IMR-90 (cell line): ENCODE measurements around the gene COL25A1. TPM values are rescaled to one million over a fixed set of nuclear protein-coding genes. Genes with fewer than 3 reads are reported as not detected.

Experiments
- ATAC-seq: fragments of 200-7000 bp; cut with Tn5 transposase; 2 replicates; pipeline ENCODE4 v1.9.1; 2020; ENCODE audit warnings: low read depth, mild to moderate bottlenecking, moderate library complexity
- BruUV-seq: library from RNA; stranded (reverse); fragments of 400-500 nt; replicated peaks from 2 replicates; lab custom pipeline; 2021; lab: Mats Ljungman, UMichigan
- CTCF ChIA-PET: fragments of 300-600 bp; formaldehyde crosslinking; extraction: SDS; loops from one replicate; lab custom pipeline; 2021; ENCODE audit warnings: antibody characterized with exemption; lab: Yijun Ruan, JAX
- POLR2A ChIA-PET: fragments of 300-600 bp; sonication (Branson Sonifier 250); formaldehyde crosslinking; loops from one replicate; lab custom pipeline; 2022; ENCODE audit warnings: antibody characterized with exemption; ENCODE audit not compliant: unreplicated experiment; lab: Charles Lee
- DNase-seq: peaks from one replicate; pipeline ENCODE4 v3.0.0; 2013
- H2AFZ ChIP-seq: replicated peaks from 2 replicates; pipeline ENCODE3; 2013; ENCODE audit warnings: low read length, mild to moderate bottlenecking; ENCODE audit not compliant: poor library complexity
- H2AK5ac ChIP-seq: 2 replicates; pipeline ENCODE4 v1.6.1; 2013; ENCODE audit warnings: low read depth, low read length, inconsistent platforms
- H2AK9ac ChIP-seq: replicated peaks from 2 replicates; pipeline ENCODE3; 2013; ENCODE audit warnings: mild to moderate bottlenecking, low read depth, low read length, moderate library complexity; ENCODE audit not compliant: poor library complexity
- H2BK120ac ChIP-seq: 2 replicates; pipeline ENCODE4 v1.6.1; 2013; ENCODE audit warnings: low read depth, low read length, inconsistent platforms
- H2BK15ac ChIP-seq: 3 replicates; pipeline ENCODE4 v1.6.1; 2013; ENCODE audit warnings: low read depth, low read length, inconsistent platforms
- H2BK20ac ChIP-seq: 2 replicates; pipeline ENCODE4 v1.6.1; 2013; ENCODE audit warnings: low read depth, mild to moderate bottlenecking, inconsistent platforms, low read length, moderate library complexity
- H2BK5ac ChIP-seq: 2 replicates; pipeline ENCODE4 v1.6.1; 2013; ENCODE audit warnings: mild to moderate bottlenecking, low read depth, low read length, inconsistent platforms; ENCODE audit not compliant: poor library complexity, severe bottlenecking
- H3K14ac ChIP-seq: replicated peaks from 2 replicates; pipeline ENCODE4 v1.6.1; 2013; ENCODE audit warnings: low read depth, low read length, inconsistent platforms
- H3K18ac ChIP-seq: 2 replicates; pipeline ENCODE4 v1.6.1; 2013; ENCODE audit warnings: low read depth, low read length, control low read depth
- H3K23ac ChIP-seq: 2 replicates; pipeline ENCODE4 v1.6.1; 2013; ENCODE audit warnings: low read depth, low read length, inconsistent platforms
- H3K27ac ChIP-seq: 2 replicates; pipeline ENCODE4 v1.5.1; 2013; ENCODE audit warnings: mild to moderate bottlenecking, control low read depth, low read length; ENCODE audit not compliant: insufficient read depth
- H3K27me3 ChIP-seq: 2 replicates; pipeline ENCODE4 v1.6.1; 2013; ENCODE audit warnings: low read length; ENCODE audit not compliant: control insufficient read depth, insufficient read depth
- H3K36me3 ChIP-seq: 2 replicates; pipeline ENCODE4 v1.6.1; 2013; ENCODE audit warnings: low read length, mixed read lengths; ENCODE audit not compliant: control insufficient read depth, insufficient read depth
- H3K4ac ChIP-seq: 2 replicates; pipeline ENCODE4 v1.6.1; 2013; ENCODE audit warnings: low read depth, low read length, inconsistent platforms
- H3K4me1 ChIP-seq: 2 replicates; pipeline ENCODE4 v1.6.1; 2013; ENCODE audit warnings: low read length, mixed read lengths; ENCODE audit not compliant: control insufficient read depth, insufficient read depth
- H3K4me2 ChIP-seq: 2 replicates; pipeline ENCODE4 v1.6.1; 2013; ENCODE audit warnings: low read depth, mild to moderate bottlenecking, control low read depth, low read length, moderate library complexity
- H3K4me3 ChIP-seq: 2 replicates; pipeline ENCODE4 v1.5.1; 2013; ENCODE audit warnings: low read depth, mild to moderate bottlenecking, control low read depth, low read length, moderate library complexity; ENCODE audit not compliant: insufficient read depth
- H3K56ac ChIP-seq: 2 replicates; pipeline ENCODE4 v1.6.1; 2013; ENCODE audit warnings: low read length, inconsistent platforms; ENCODE audit not compliant: insufficient read depth; ENCODE audit errors: extremely low read depth
- H3K79me1 ChIP-seq, 2 experiments: 2 replicates each; pipeline ENCODE4 v1.6.1; 2013; ENCODE audit warnings: low read length in 2 of 2, inconsistent platforms in 1 of 2, low read depth in 1 of 2
- H3K9ac ChIP-seq: 2 replicates; pipeline ENCODE4 v1.6.1; 2013; ENCODE audit warnings: low read depth, low read length, control low read depth
- H3K9me1 ChIP-seq: 2 replicates; pipeline ENCODE4 v1.6.1; 2013; ENCODE audit warnings: low read length, inconsistent platforms; ENCODE audit not compliant: insufficient read depth
- H3K9me3 ChIP-seq: 2 replicates; pipeline ENCODE4 v1.6.1; 2013; ENCODE audit warnings: low read length; ENCODE audit not compliant: control insufficient read depth, insufficient read depth
- H4K20me1 ChIP-seq: 2 replicates; pipeline ENCODE4 v1.6.1; 2013; ENCODE audit warnings: low read length, inconsistent platforms; ENCODE audit not compliant: insufficient read depth
- H4K5ac ChIP-seq: 2 replicates; pipeline ENCODE4 v1.6.1; 2013; ENCODE audit warnings: mild to moderate bottlenecking, low read depth, low read length, control low read depth
- H4K8ac ChIP-seq, 2 experiments: 2 replicates each; pipeline ENCODE4 v1.6.1; 2013; ENCODE audit warnings: low read depth in 2 of 2, low read length in 2 of 2, control low read depth in 1 of 2, inconsistent platforms in 1 of 2
- H4K91ac ChIP-seq: 2 replicates; pipeline ENCODE4 v1.6.1; 2013; ENCODE audit warnings: low read depth, low read length, inconsistent platforms; ENCODE audit not compliant: insufficient read depth
- BHLHE40 ChIP-seq: fragments of 150-350 bp; IDR thresholded peaks from 2 replicates; pipeline ENCODE4 v1.6.1; 2016; ENCODE audit warnings: mild to moderate bottlenecking, low read depth, low read length
- CEBPB ChIP-seq: IDR thresholded peaks from 2 replicates; pipeline ENCODE4 v1.6.1; 2012; ENCODE audit warnings: low read depth, low read length, improper control_type of control experiment
- FOS ChIP-seq: fragments of 150-350 bp; IDR thresholded peaks from 2 replicates; pipeline ENCODE4 v1.6.1; 2016; ENCODE audit warnings: low read depth, low read length
- MAFK ChIP-seq: IDR thresholded peaks from 2 replicates; pipeline ENCODE4 v1.6.1; 2012; ENCODE audit warnings: low read depth, low read length, improper control_type of control experiment
- MXI1 ChIP-seq: IDR thresholded peaks from 2 replicates; pipeline ENCODE4 v1.6.1; 2012; ENCODE audit warnings: low read depth, mild to moderate bottlenecking, low read length, moderate library complexity, borderline replicate concordance
- POLR2A ChIP-seq: IDR thresholded peaks from 2 replicates; pipeline ENCODE4 v1.6.1; 2012; ENCODE audit warnings: mild to moderate bottlenecking, low read depth, low read length
- RAD21 ChIP-seq: IDR thresholded peaks from 2 replicates; pipeline ENCODE4 v1.6.1; 2012; ENCODE audit warnings: low read length, improper control_type of control experiment
- RCOR1 ChIP-seq: IDR thresholded peaks from 2 replicates; pipeline ENCODE4 v1.6.1; 2012; ENCODE audit warnings: mild to moderate bottlenecking, low read length, improper control_type of control experiment; ENCODE audit not compliant: insufficient replicate concordance
- RFX5 ChIP-seq: IDR thresholded peaks from 2 replicates; pipeline ENCODE4 v1.8.0; 2012; ENCODE audit warnings: low read depth, mild to moderate bottlenecking, low read length, moderate library complexity
- WGBS, 2 experiments: methylation state at CpG; one replicate each; pipeline versions ENCODE4 v1.1.5 to v1.1.7; 2013; ENCODE audit warnings: missing lambda C conversion rate in 2 of 2; ENCODE audit not compliant: insufficient read length in 1 of 2; ENCODE audit errors: extremely low coverage in 2 of 2; 5-methylcytosine and 5-hydroxymethylcytosine counted together
- dilution Hi-C: fragments of 300-500 bp; cut with HindIII; formaldehyde crosslinking; loops from one replicate; pipeline ENCODE4 v1.14.3; 2018; ENCODE audit warnings: low sequenced_read_pairs; ENCODE audit not compliant: unreplicated experiment
- in situ Hi-C: fragments of 300-500 bp; cut with MboI; formaldehyde crosslinking; loops from 3 replicates; pipeline ENCODE4 v1.14.3; 2019; ENCODE audit warnings: low sequenced_read_pairs, inconsistent platforms, mixed read lengths
- intact Hi-C: fragments of 100-400 bp; cut with micrococcal nuclease; formaldehyde crosslinking; loops from 2 replicates; pipeline ENCODE4 v1.10.0; 2022
- polyA plus RNA-seq, 3 experiments: library from polyadenylated mRNA; depleted of rRNA; stranded (reverse); fragments of >200 nt; gene quantifications; 2 replicates each; pipeline ENCODE4 v1.2.3, GENCODE V29; 2012; ENCODE audit warnings: low replicate concordance in 1 of 3
- total RNA-seq: library from RNA; depleted of rRNA; stranded (reverse); fragments of >200 nt; gene quantifications from 2 replicates; pipeline ENCODE4 v1.2.3, GENCODE V29; 2012
- TF ChIP-seq, protein P1 (sequence below): fragments of 150-350 bp; IDR thresholded peaks from 2 replicates; pipeline ENCODE4 v1.6.1; 2016; ENCODE audit warnings: low read depth, mild to moderate bottlenecking, low read length, moderate library complexity, borderline replicate concordance

The COL25A1 gene
- total and polyA plus RNA-seq, 2 of the 4 experiments (the other 2 are of a cell fraction) = under 0.01 to 0.05 TPM

- in situ Hi-C loops (no loop called here), intact Hi-C loops (no loop called here), dilution Hi-C loops (no loop called here)
- H3K9me3 ChIP-seq = no peaks in the 10 kb centered on the region
- no peak overlapping the region for H2AK9ac ChIP-seq
- no peak overlapping the region for H2AK5ac ChIP-seq
- H3K18ac ChIP-seq = no peak overlapping the region
- no peak overlapping the region for H3K4me3 ChIP-seq
- POLR2A ChIA-PET = no interaction called here
- no peak overlapping the region for H2BK5ac ChIP-seq
- H3K14ac ChIP-seq = no peak overlapping the region
- H4K5ac ChIP-seq = no peak overlapping the region
- no peak overlapping the region for H3K4me2 ChIP-seq
- ATAC-seq (no peak), DNase-seq (no peak)
- CTCF ChIA-PET = no interaction called here
- BruUV-seq = no TSS peak
- H3K27me3 ChIP-seq = no peaks in the 10 kb centered on the region
- no peak overlapping the region for H3K56ac ChIP-seq
- no peaks in the 10 kb centered on the region for H3K79me1 ChIP-seq
- H3K27ac ChIP-seq = no peak overlapping the region
- H3K9me1 ChIP-seq = no peaks in the 10 kb centered on the region
- no peak overlapping the region for H3K9ac ChIP-seq
- H4K20me1 ChIP-seq = no peaks in the 10 kb centered on the region
- no peak overlapping the region for H2BK120ac ChIP-seq
- no peak overlapping the region for H4K8ac ChIP-seq
- no peaks in the 10 kb centered on the region for H3K36me3 ChIP-seq
- H2AFZ ChIP-seq = peak overlapping the region; percentile 36
- H2BK15ac ChIP-seq = no peak overlapping the region
- TF ChIP-seq BHLHE40 (no peak), RFX5 (no peak), CEBPB (no peak), RCOR1 (no peak), MAFK (no peak), RAD21 (no peak), POLR2A (no peak), MXI1 (no peak), FOS (no peak)
- TF ChIP-seq, protein P1, sequence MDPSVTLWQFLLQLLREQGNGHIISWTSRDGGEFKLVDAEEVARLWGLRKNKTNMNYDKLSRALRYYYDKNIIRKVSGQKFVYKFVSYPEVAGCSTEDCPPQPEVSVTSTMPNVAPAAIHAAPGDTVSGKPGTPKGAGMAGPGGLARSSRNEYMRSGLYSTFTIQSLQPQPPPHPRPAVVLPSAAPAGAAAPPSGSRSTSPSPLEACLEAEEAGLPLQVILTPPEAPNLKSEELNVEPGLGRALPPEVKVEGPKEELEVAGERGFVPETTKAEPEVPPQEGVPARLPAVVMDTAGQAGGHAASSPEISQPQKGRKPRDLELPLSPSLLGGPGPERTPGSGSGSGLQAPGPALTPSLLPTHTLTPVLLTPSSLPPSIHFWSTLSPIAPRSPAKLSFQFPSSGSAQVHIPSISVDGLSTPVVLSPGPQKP = no peak
- WGBS, 2 experiments = 67% methylated on average over 1 of the region's 5 CpGs; no CpG with 5 or more reads in 1 of the 2 experiments
- H4K91ac ChIP-seq = no peak overlapping the region
- H2BK20ac ChIP-seq = no peak overlapping the region
- H3K4me1 ChIP-seq = no peaks in the 10 kb centered on the region
- H3K4ac ChIP-seq = no peak overlapping the region
- H3K23ac ChIP-seq = no peak overlapping the region
Observed at GRCh38 chr4:108917255-108917654, 385.2 kb downstream of the COL25A1 start.
